NCI-H2196 treated with DMSO at 0.1 percent for 48 hours (cell line): ENCODE data around the gene SCARF2.
"Not testable (repeated sequence)": the region's sequence is repeated elsewhere in the genome, so short reads cannot be mapped to it uniquely, and the experiment has no call there.

Experiments used
- DNase-seq: peaks from one replicate; lab custom pipeline; 2025; ENCODE audit not compliant: unreplicated experiment; lab: John Stamatoyannopoulos, UW

The SCARF2 gene

GRCh38 chr22:20395181-20395906 lies 42.3 kb downstream of the SCARF2 start:
- no peak for DNase-seq

GRCh38 chr22:20393705-20394476 lies 43.7 kb downstream of the SCARF2 start, which contains the start of gene ZNF74:
ZNF74 (plus strand) TSS chr22:20394151; CDS start chr22:20394629, 478 bp downstream.
- DNase-seq, result peak; percentile 69

DNA sequence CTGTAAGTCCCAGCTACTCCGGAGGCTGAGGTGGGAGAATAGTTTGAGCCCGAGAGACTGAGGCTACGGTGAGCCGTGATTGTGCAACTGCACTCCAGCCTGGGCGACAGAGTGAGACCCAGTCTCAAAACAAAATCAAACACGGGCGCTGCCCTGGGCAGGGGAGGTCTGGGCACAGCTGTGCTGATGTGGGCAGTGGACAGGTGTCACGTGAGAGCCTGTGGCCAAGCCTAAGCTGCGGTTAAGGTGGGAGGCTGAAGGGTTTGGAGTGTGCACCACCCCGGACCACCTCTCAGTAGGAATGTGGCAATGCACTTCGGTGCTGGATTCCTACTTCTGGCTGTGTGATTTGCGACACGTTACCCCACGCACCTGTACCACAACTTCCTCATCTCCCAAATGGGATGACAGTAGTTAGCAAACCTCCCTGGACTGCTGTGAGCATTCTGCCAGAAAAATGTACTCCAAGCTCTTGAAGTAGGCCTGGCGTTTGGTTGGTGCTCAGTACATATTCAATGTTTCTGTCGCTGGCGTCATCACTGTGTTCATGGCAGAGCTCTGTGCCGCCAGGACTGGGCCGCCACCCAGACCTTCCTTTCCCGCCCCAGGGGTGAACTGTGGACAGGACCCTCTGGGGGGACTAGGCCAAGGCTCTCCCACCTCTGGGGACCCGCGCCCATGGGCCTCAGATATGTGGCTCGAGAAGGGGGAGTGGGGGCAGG lies 44.5 kb downstream of the SCARF2 start:
- no peak for DNase-seq

GRCh38 chr22:20392365-20392881 lies 45.2 kb downstream of the SCARF2 start:
- not testable (repeated sequence) for DNase-seq

DNA sequence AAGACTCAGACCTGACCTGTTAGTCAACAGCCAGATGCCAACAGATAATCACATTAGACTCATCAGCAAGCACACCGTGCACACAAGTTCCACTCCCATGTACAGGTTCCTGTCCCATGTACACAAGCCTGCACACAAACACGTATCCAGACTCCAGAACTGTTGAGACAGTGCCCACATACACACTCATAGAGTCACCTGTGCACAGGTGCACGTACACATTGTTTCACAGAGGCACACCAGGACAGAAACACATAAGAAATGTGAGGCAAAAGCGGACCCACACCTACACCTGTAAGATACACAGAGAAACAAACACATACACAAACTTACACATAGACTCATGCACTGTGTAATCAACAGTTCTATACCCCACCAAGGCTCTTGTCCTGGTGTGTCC lies 46.4 kb downstream of the SCARF2 start:
- DNase-seq, result no peak

DNA sequence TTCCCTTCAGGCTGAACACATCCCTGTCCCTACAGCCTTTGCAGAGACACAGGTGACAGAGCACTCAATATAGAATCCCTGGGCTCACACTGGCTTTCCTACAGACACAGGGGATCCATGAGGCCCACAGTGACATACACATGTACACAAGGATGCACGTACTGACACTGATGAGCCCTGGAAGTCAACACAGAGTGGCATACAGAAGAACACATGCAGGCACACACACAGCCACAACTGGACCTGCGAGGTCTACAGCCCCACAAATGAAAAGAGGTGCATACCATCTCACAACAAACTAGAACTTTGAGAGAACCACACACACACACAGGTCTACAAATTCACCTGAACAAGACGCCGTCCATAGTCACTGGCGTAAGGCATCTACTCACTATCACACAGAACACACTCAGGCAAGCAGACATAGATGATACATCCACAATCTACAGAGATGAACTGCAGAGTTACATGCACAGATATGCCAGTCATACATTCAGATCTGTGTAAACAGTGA lies 47.2 kb downstream of the SCARF2 start:
- DNase-seq, result no peak

DNA sequence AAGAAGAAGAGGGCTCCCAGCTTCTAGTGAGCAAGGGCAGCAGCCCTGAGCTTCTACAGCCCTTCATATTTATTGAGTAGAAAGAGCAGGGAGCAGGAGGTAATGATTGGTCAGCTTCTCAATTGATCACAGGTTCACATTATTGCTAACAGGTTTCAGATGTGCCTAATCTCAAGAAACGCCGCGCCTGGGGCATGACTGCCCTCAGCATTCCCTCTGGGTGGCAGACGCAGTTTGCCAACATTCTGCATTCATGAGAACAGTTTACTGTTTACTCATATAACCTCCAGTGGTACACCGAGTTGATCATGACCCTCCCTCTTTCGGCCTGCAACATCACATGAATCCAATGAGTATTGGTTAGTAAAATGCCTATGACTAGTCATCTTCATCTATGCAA lies 48.3 kb downstream of the SCARF2 start:
- no peak for DNase-seq

DNA sequence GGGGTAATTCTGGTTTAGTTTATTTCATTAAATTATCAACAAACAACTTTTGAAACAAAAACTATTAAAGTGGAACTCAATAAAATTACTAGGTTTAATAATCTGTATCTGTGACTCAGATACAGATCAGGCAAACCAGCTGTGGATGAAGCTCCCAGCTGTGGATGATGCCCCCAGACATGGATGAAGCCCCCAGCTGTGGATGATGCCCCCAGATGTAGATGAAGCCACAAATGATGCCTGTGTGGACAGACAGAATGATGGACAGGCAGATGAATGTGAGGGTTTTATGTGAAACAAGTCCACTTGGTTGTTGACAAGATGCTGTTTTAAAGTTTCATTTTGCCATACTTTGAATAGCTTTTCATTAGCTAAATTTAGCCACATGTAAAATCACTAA lies 49.4 kb downstream of the SCARF2 start:
- DNase-seq, result no peak

GRCh38 chr22:20386972-20387371 lies 50.7 kb downstream of the SCARF2 start:
- DNase-seq, result no peak

- DNase-seq, result no peak
Measured at GRCh38 chr22:20386336-20386735, 51.3 kb downstream of the SCARF2 start.

DNA sequence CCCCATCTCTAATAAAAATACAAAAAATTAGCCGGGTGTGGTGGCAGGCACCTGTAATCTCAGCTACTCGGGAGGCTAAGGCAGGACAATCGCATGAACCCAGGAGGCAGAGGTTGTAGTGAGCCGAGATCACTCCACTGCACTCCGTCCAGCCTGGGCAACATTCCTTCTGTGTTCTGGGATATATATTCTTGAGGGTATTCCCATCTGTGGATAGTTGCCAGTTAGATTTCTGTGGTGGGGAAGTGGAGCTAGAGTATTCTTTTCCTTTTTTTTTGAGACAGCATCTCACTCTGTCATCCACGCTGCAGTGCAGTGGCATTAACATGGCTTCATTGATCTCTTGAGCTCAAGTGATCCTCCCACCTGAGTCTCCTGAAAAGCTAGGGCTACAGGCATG lies 52.8 kb downstream of the SCARF2 start:
- DNase-seq, result no peak

GRCh38 chr22:20384171-20384570 lies 53.5 kb downstream of the SCARF2 start:
- DNase-seq, result no peak

DNA sequence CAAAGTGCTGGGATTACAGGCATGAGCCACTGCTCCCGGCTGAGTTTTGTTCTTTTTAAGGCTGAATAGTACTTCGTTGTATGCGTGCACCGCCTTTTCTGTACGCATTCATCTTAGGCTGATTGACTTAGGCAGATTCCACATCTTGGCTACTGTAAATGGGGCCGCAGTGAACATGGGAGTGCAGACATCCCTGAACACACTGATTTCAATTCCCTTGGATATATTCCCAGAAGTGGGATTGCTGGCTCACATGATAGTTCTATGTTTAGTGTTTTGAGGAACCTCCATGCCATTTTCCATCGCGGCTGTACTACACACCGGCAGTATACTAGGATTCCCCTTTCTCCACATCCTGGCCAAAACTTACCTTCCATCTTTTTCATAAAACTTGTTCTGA lies 54.1 kb downstream of the SCARF2 start:
- DNase-seq, result no peak

- DNase-seq, result no peak
Measured at GRCh38 chr22:20380486-20380885, 57.1 kb downstream of the SCARF2 start.

DNA sequence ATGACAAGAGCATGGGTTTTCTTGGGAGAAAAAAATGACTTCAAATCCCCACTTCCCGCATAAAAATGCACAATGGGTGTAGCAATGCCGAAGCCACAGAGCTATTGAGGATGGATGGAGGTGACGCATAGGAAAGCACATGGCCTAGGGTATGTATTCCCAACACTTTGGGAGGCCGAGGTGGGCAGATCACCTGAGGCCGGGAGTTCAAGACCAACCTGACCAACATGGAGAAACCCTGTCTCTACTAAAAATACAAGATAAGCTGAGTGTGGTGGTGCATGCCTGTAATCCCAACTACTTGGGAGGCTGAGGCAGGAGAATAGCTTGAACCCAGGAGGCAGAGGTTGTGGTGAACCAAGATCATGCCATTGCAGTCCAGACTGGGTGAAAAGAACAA lies 58.9 kb downstream of the SCARF2 start:
- DNase-seq, result not testable (repeated sequence)

GRCh38 chr22:20378110-20378509 lies 59.5 kb downstream of the SCARF2 start:
- DNase-seq, result no peak

DNA sequence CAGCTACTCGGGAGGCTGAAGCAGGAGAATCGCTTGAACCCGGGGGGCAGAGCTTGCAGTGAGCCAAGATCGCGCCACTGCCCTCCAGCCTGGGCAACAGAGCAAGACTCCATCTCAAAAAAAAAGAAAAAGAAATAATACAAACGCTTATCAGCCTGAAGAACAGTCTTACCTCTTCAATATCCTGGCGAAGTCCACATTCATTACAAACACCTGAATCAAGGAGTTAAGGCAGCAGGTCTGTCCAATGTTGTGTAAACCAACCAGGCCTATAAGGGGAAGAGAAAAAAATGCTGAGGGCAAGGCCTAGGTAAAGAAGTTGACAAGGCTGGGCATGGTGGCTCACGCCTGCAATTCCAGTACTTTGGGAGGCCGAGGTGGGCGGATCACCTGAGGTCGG lies 60.6 kb downstream of the SCARF2 start:
- DNase-seq, result not testable (repeated sequence)

- not testable (repeated sequence) for DNase-seq
Measured at GRCh38 chr22:20376281-20376680, 61.3 kb downstream of the SCARF2 start.
